Panc1 (cell line): ENCODE measurements around the gene SRGAP2B.
"Not testable (repeated sequence)": the region's sequence is repeated elsewhere in the genome, so short reads cannot be mapped to it uniquely, and the experiment has no call there.

Source experiments
- POLR2AphosphoS5 ChIP-seq: IDR thresholded peaks from 2 replicates; pipeline ENCODE4 v1.6.1; 2012; ENCODE audit warnings: mild to moderate bottlenecking, low read depth, low read length, moderate library complexity
- TCF7L2 ChIP-seq: IDR thresholded peaks from 2 replicates; pipeline ENCODE4 v1.6.1; 2011; ENCODE audit warnings: mild to moderate bottlenecking, low read depth, low read length, inconsistent platforms
- TF ChIP-seq, protein P1 (sequence below): fragments of 450-650 bp; IDR thresholded peaks from 2 replicates; pipeline ENCODE4 v1.5.1; 2017; ENCODE audit warnings: mild to moderate bottlenecking

DNA sequence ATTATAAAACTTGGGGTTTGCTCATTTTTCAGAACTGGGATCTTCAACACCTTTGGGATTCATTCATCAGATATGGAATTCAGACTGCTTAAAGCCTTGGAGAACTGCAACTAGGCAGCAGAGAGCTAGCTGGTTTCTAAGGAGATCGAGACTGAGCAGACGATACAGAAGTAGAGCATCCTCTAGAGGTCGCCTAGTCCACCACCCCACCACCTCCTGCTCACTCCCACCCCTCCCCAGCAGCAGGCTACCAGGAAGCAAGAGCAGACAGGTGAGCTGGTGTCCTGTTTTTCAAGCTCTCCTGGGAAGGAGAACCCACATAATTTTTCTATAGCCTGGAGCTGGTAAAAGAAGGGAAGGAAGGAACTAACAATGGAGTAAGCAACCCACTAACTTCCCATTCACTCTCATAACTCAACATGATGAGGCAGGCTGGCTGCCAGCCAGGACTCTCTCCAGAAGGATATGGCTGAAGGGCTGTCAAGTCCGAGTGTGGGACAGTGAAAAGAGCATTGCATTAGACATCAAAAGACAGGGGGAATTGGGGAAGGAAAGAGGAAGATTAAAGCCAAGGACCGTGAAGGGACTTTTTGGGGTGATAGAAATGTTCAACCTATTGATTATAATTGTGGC, 29.8 kb downstream of the SRGAP2B start:
- TF ChIP-seq POLR2AphosphoS5, TCF7L2: not testable (repeated sequence)
- TF ChIP-seq, protein P1, sequence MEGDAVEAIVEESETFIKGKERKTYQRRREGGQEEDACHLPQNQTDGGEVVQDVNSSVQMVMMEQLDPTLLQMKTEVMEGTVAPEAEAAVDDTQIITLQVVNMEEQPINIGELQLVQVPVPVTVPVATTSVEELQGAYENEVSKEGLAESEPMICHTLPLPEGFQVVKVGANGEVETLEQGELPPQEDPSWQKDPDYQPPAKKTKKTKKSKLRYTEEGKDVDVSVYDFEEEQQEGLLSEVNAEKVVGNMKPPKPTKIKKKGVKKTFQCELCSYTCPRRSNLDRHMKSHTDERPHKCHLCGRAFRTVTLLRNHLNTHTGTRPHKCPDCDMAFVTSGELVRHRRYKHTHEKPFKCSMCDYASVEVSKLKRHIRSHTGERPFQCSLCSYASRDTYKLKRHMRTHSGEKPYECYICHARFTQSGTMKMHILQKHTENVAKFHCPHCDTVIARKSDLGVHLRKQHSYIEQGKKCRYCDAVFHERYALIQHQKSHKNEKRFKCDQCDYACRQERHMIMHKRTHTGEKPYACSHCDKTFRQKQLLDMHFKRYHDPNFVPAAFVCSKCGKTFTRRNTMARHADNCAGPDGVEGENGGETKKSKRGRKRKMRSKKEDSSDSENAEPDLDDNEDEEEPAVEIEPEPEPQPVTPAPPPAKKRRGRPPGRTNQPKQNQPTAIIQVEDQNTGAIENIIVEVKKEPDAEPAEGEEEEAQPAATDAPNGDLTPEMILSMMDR = not testable (repeated sequence)
